Mucosa of descending colon (tissue), 3 donors: ENCODE data around the gene VSIG10L2. TPM values are rescaled to one million over a fixed set of nuclear protein-coding genes. Genes with fewer than 3 reads are reported as not detected.
A peak's percentile ranks its signal among the peaks of the same experiment; 100 is the strongest.

Source experiments
- ATAC-seq: fragments of 200-7000 bp; cut with Tn5 transposase; one replicate; pipeline ENCODE4 v1.9.1; 2020; ENCODE audit warnings: mild to moderate bottlenecking, moderate library complexity
- DNase-seq, 3 donors: peaks; one replicate each; pipeline ENCODE4 v3.0.0-alpha.2; 2020
- H3K36me3 ChIP-seq: fragments of 200-600 bp; one replicate; pipeline ENCODE4 v1.8.0; 2021; ENCODE audit warnings: low read depth, mild to moderate bottlenecking
- H3K4me1 ChIP-seq: fragments of 200-600 bp; one replicate; pipeline ENCODE4 v1.8.0; 2021; ENCODE audit warnings: low read depth, mild to moderate bottlenecking
- H3K4me3 ChIP-seq: fragments of 200-600 bp; one replicate; pipeline ENCODE4 v1.8.0; 2021; ENCODE audit warnings: mild to moderate bottlenecking
- H3K9me3 ChIP-seq: fragments of 200-600 bp; one replicate; pipeline ENCODE4 v1.8.0; 2021; ENCODE audit warnings: mild to moderate bottlenecking
- CTCF ChIP-seq: fragments of 200-600 bp; IDR thresholded peaks from one replicate; pipeline ENCODE4 v1.8.0; 2022; ENCODE audit warnings: antibody characterized with exemption, mild to moderate bottlenecking
- intact Hi-C, 2 donors: fragments of 100-400 bp; cut with DNase I in 1 of 2; cut with micrococcal nuclease in 1 of 2; formaldehyde crosslinking; loops; one replicate each; pipeline versions ENCODE4 v1.11.0 to v1.11.1; 2022; cut with DNase I, micrococcal nuclease
- total RNA-seq, 3 donors: library from RNA; stranded (reverse); fragmentation: NEBNext Ultra II Directional in 2 of 3; extraction: Animal tissue kit (Norgen Biotek cat#: 25700) in 2 of 3; gene quantifications; one replicate each; pipeline versions ENCODE4 v1.2.1 to v1.2.4, GENCODE V29; 2021 to 2023
- donor health status: DM: no; HTN: no; CAD: no; lungs with moderate emphysema.
- donor health status: DM: no; HTN: no; CAD: no.
- donor health status: DM: no; HTN: yes; CAD: no.

Gene VSIG10L2
- total RNA-seq, 3 donors from 2014 or later, result 0.09 TPM; not detected in 2

GRCh38 chr11:125941619-125942611 is 3.9 kb upstream of the VSIG10L2 start:
- peak in 2 of 3 donors; percentile 77 to 83 for DNase-seq
- H3K4me3 ChIP-seq, result no peak overlapping the region
- H3K9me3 ChIP-seq, result no peaks in the 10 kb centered on the region
- H3K4me1 ChIP-seq, result no peaks in the 10 kb centered on the region
- H3K36me3 ChIP-seq, result no peaks in the 10 kb centered on the region
- TF ChIP-seq CTCF, result peak; percentile 60
- peak; percentile 89 for ATAC-seq
- intact Hi-C loops, result no loop called here

- ATAC-seq (no peak), DNase-seq (no peak)
- intact Hi-C loops, result no loop called here
Observed at GRCh38 chr11:125942771-125943428, 2.9 kb upstream of the VSIG10L2 start.

GRCh38 chr11:125943661-125944349 is 2.0 kb upstream of the VSIG10L2 start:
- DNase-seq (no peak), ATAC-seq (no peak)
- Histone ChIP-seq H3K4me3 (no peak overlapping the region), H3K36me3 (no peaks in the 10 kb centered on the region), H3K9me3 (no peaks in the 10 kb centered on the region), H3K4me1 (no peaks in the 10 kb centered on the region)
- intact Hi-C loops, result no loop called here
- no peak for TF ChIP-seq CTCF

More at GRCh38 chr11:125942771-125943428, 2.9 kb upstream of the VSIG10L2 start:
- H3K9me3 ChIP-seq, result no peaks in the 10 kb centered on the region
- no peak overlapping the region for H3K4me3 ChIP-seq
- H3K4me1 ChIP-seq, result no peaks in the 10 kb centered on the region
- TF ChIP-seq CTCF, result no peak
- H3K36me3 ChIP-seq, result no peaks in the 10 kb centered on the region

- DNase-seq (no peak), ATAC-seq (no peak)
- Histone ChIP-seq H3K36me3 (no peaks in the 10 kb centered on the region), H3K4me3 (no peak overlapping the region), H3K4me1 (no peaks in the 10 kb centered on the region), H3K9me3 (no peaks in the 10 kb centered on the region)
- TF ChIP-seq CTCF, result no peak
- intact Hi-C loops, result no loop called here
Observed at GRCh38 chr11:125944350-125945010, 1.4 kb upstream of the VSIG10L2 start.
